Transverse colon (tissue), 4 donors: Measurements from ENCODE around the gene COL20A1. TPM values are rescaled to one million over a fixed set of nuclear protein-coding genes. Genes with fewer than 3 reads are reported as not detected.

ENCODE experiments used
- DNase-seq: peaks from one replicate; pipeline ENCODE4 v3.0.0-alpha.2; 2019
- H3K27ac ChIP-seq, 4 donors: fragments of 200-600 bp; sonication (generic); 2 replicates each; pipeline ENCODE4 v1.5.1; 2016 to 2018; ENCODE audit warnings: inconsistent platforms in 4 of 4
- H3K27me3 ChIP-seq: fragments of 200-600 bp; sonication (generic); 2 replicates; pipeline ENCODE4 v1.5.1; 2017; ENCODE audit warnings: inconsistent platforms
- H3K36me3 ChIP-seq, 4 donors: fragments of 200-600 bp; sonication (generic); 2 replicates each; pipeline ENCODE4 v1.5.1; 2017 to 2019; ENCODE audit warnings: inconsistent platforms in 4 of 4
- H3K4me1 ChIP-seq, 4 donors: fragments of 200-600 bp; sonication (generic); 2 replicates each; pipeline ENCODE4 v1.5.1; 2017 to 2020; ENCODE audit warnings: inconsistent platforms in 4 of 4
- H3K4me3 ChIP-seq, 4 donors: fragments of 200-600 bp; sonication (generic); 1 replicate in 1 of 4; 2 replicates in 3 of 4; pipeline versions ENCODE4 v1.5.1 to v1.6.1; 2017 to 2019; ENCODE audit warnings: inconsistent platforms in 4 of 4
- H3K9me3 ChIP-seq, 2 donors: fragments of 200-600 bp; sonication (generic); 2 replicates each; pipeline ENCODE4 v1.5.1; 2017 to 2019; ENCODE audit warnings: inconsistent platforms in 2 of 2
- CTCF ChIP-seq, 5 experiments: fragments of 200-600 bp in 3 of 5; fragments of 450-650 bp in 2 of 5; sonication (generic) in 3 of 5; IDR thresholded peaks; 1 replicate in 2 of 5; 2 replicates in 3 of 5; pipeline ENCODE4 v1.5.1; 2016 to 2017; ENCODE audit warnings: antibody characterized with exemption in 5 of 5, inconsistent platforms in 3 of 5, mild to moderate bottlenecking in 2 of 5, moderate library complexity in 1 of 5
- EP300 ChIP-seq: sonication (generic); formaldehyde crosslinking; IDR thresholded peaks from one replicate; pipeline ENCODE4 v1.6.1; 2017; ENCODE audit warnings: antibody characterized with exemption, low read depth
- POLR2A ChIP-seq: fragments of 450-650 bp; IDR thresholded peaks from one replicate; pipeline ENCODE4 v1.6.1; 2016; ENCODE audit warnings: antibody characterized with exemption, mild to moderate bottlenecking, moderate library complexity
- POLR2AphosphoS5 ChIP-seq, 3 donors: sonication (generic); formaldehyde crosslinking; IDR thresholded peaks; one replicate each; pipeline ENCODE4 v1.6.1; 2016; ENCODE audit warnings: antibody characterized with exemption in 3 of 3
- WGBS, 2 donors: methylation state at CpG; one replicate each; pipeline ENCODE4 v1.1.5; 2018; ENCODE audit warnings: low coverage in 1 of 2; 5-methylcytosine and 5-hydroxymethylcytosine counted together
- in situ Hi-C, 4 donors: fragments of 200-750 bp; cut with MboI; loops; one replicate each; pipeline versions ENCODE4 v1.15.0 to v1.15.1; 2017; ENCODE audit warnings: low sequenced_read_pairs in 3 of 4, low pct_ligation_motif_present in 1 of 4, low pct_unique_long_range_greater_than_20kb in 1 of 4
- intact Hi-C: fragments of 100-400 bp; cut with DNase I; formaldehyde crosslinking; loops from one replicate; pipeline ENCODE4 v1.15.1; 2023; ENCODE audit warnings: low total_unique reads
- total RNA-seq, 4 donors: library from RNA; depleted of rRNA; stranded (reverse); fragments of >200 nt; gene quantifications; one replicate each; pipeline ENCODE4 v1.1.0, GENCODE V29; 2016

COL20A1 gene
- total RNA-seq, 4 donors from 2014 or later = 43.8 TPM; not detected in 3

- no peak overlapping the region for H3K4me3 ChIP-seq
- peaks cover 51% of the 10 kb centered on the region for H3K27me3 ChIP-seq
- no peak for TF ChIP-seq CTCF (IDR thresholded peaks at IDR 0.05)
- TF ChIP-seq EP300 = no peak
- TF ChIP-seq POLR2AphosphoS5 (IDR thresholded peaks at IDR 0.05) = no peak
- no peak for TF ChIP-seq POLR2A
- 60 to 69% methylated on average over 1 to 12 of the region's 12 CpGs for WGBS, 2 donors
- intact Hi-C loops = no loop called here
- H3K27ac ChIP-seq = no peak overlapping the region
- no peaks in the 10 kb centered on the region for H3K36me3 ChIP-seq
- in situ Hi-C loops = no loop called here
- no peak for DNase-seq
- H3K4me1 ChIP-seq = no peaks in the 10 kb centered on the region
- no peaks in the 10 kb centered on the region for H3K9me3 ChIP-seq
Observed at GRCh38 chr20:63265891-63266515, 27.0 kb upstream of the COL20A1 start.

GRCh38 chr20:63267691-63268090 lies 25.3 kb upstream of the COL20A1 start:
- no peak overlapping the region for H3K4me3 ChIP-seq
- peaks cover 0 to 7% (median 3%) of the 10 kb centered on the region in 4 donors for H3K4me1 ChIP-seq
- H3K9me3 ChIP-seq = no peaks in the 10 kb centered on the region
- peaks cover 40% of the 10 kb centered on the region for H3K27me3 ChIP-seq
- in situ Hi-C loops (no loop called here), intact Hi-C loops (no loop called here)
- DNase-seq = no peak
- TF ChIP-seq EP300 (no peak), POLR2AphosphoS5 (IDR thresholded peaks at IDR 0.05) (no peak), POLR2A (no peak), CTCF (IDR thresholded peaks at IDR 0.05) (no peak)
- H3K36me3 ChIP-seq = no peaks in the 10 kb centered on the region
- no peak overlapping the region for H3K27ac ChIP-seq
- WGBS, 2 donors = 54 to 64% methylated on average over 3 to 9 of the region's 9 CpGs

GRCh38 chr20:63268256-63268655 lies 24.7 kb upstream of the COL20A1 start:
- 71% methylated on average over 7 of the region's 7 CpGs; no CpG with 5 or more reads in 1 of the 2 donors for WGBS, 2 donors
- in situ Hi-C loops (no loop called here), intact Hi-C loops (no loop called here)
- Histone ChIP-seq H3K4me1 (peaks cover 0 to 9% (median 4%) of the 10 kb centered on the region in 4 donors), H3K4me3 (no peak overlapping the region), H3K36me3 (no peaks in the 10 kb centered on the region), H3K27ac (no peak overlapping the region), H3K9me3 (no peaks in the 10 kb centered on the region), H3K27me3 (peaks cover 37% of the 10 kb centered on the region)
- TF ChIP-seq POLR2A (no peak), EP300 (no peak), CTCF (IDR thresholded peaks at IDR 0.05) (no peak), POLR2AphosphoS5 (IDR thresholded peaks at IDR 0.05) (no peak)
- no peak for DNase-seq

GRCh38 chr20:63268671-63269439 lies 24.1 kb upstream of the COL20A1 start:
- H3K27me3 ChIP-seq = peaks cover 32% of the 10 kb centered on the region
- no peak overlapping the region for H3K27ac ChIP-seq
- intact Hi-C loops (no loop called here), in situ Hi-C loops (no loop called here)
- H3K9me3 ChIP-seq = no peaks in the 10 kb centered on the region
- H3K36me3 ChIP-seq = no peaks in the 10 kb centered on the region
- peaks cover 5 to 15% (median 10%) of the 10 kb centered on the region in 4 donors for H3K4me1 ChIP-seq
- 44% methylated on average over 18 of the region's 18 CpGs; no CpG with 5 or more reads in 1 of the 2 donors for WGBS, 2 donors
- no peak overlapping the region for H3K4me3 ChIP-seq
- no peak for DNase-seq
- TF ChIP-seq POLR2AphosphoS5 (IDR thresholded peaks at IDR 0.05) (no peak), EP300 (no peak), CTCF (IDR thresholded peaks at IDR 0.05) (no peak), POLR2A (no peak)
